ENCODE data around the gene GPR55.
"Not testable (repeated sequence)": the region's sequence is repeated elsewhere in the genome, so short reads cannot be mapped to it uniquely, and the experiment has no call there.

GPR55 gene

GRCh38 chr2:230950874-230951339 is 25.9 kb upstream of the GPR55 start:
- DNase-seq = no peak

- DNase-seq = no peak
Observed at GRCh38 chr2:230949966-230950873, 25.2 kb upstream of the GPR55 start.

GRCh38 chr2:230947908-230948365 is 22.9 kb upstream of the GPR55 start:
- no peak for DNase-seq

- no peak for DNase-seq
Observed at GRCh38 chr2:230947235-230947576, 22.2 kb upstream of the GPR55 start.

- no peak for DNase-seq
Observed at GRCh38 chr2:230946429-230947234, 21.6 kb upstream of the GPR55 start.

GRCh38 chr2:230944757-230945372 is 19.8 kb upstream of the GPR55 start:
- DNase-seq = no peak

GRCh38 chr2:230944123-230944653 is 19.1 kb upstream of the GPR55 start:
- DNase-seq = no peak

- no peak for DNase-seq
Observed at GRCh38 chr2:230942920-230943896, 18.2 kb upstream of the GPR55 start.

- no peak for DNase-seq
Observed at GRCh38 chr2:230942371-230942770, 17.3 kb upstream of the GPR55 start.

GRCh38 chr2:230941202-230942180 is 16.4 kb upstream of the GPR55 start:
- no peak for DNase-seq

GRCh38 chr2:230940471-230940815 is 15.4 kb upstream of the GPR55 start:
- no peak for DNase-seq

GRCh38 chr2:230939691-230940470 is 14.8 kb upstream of the GPR55 start:
- no peak for DNase-seq

- no peak for DNase-seq
Observed at GRCh38 chr2:230939066-230939591, 14.1 kb upstream of the GPR55 start.

GRCh38 chr2:230938516-230939065 is 13.5 kb upstream of the GPR55 start:
- no peak for DNase-seq

GRCh38 chr2:230938098-230938497 is 13.1 kb upstream of the GPR55 start:
- DNase-seq = no peak

GRCh38 chr2:230937362-230937761 is 12.3 kb upstream of the GPR55 start:
- DNase-seq = no peak

GRCh38 chr2:230936243-230936642 is 11.2 kb upstream of the GPR55 start:
- DNase-seq = not testable (repeated sequence)

- no peak for DNase-seq
Observed at GRCh38 chr2:230935130-230935430, 10.0 kb upstream of the GPR55 start.
